Left lung (tissue), 14 donors: Measurements from ENCODE around the gene SULT1C3. TPM values are rescaled to one million over a fixed set of nuclear protein-coding genes. Genes with fewer than 3 reads are reported as not detected.

Experiments
- ATAC-seq: fragments of 200-7000 bp; cut with Tn5 transposase; one replicate; pipeline ENCODE4 v1.9.1; 2020; ENCODE audit warnings: moderate library complexity
- DNase-seq, 4 donors: peaks; one replicate each; pipeline ENCODE4 v3.0.0-alpha.2; 2013 to 2020
- H3K27ac ChIP-seq, 2 donors: fragments of 200-600 bp; sonication (generic) in 1 of 2; one replicate each; pipeline versions ENCODE4 v1.5.0 to v1.8.0; 2020 to 2021
- H3K27me3 ChIP-seq, 2 donors: fragments of 200-600 bp; sonication (generic) in 1 of 2; one replicate each; pipeline versions ENCODE4 v1.5.0 to v1.8.0; 2020 to 2021
- H3K36me3 ChIP-seq, 2 donors: fragments of 200-600 bp; sonication (generic) in 1 of 2; one replicate each; pipeline versions ENCODE4 v1.5.0 to v1.8.0; 2020 to 2021
- H3K4me1 ChIP-seq, 2 donors: fragments of 200-600 bp; one replicate each; pipeline ENCODE4 v1.8.0; 2021
- H3K4me3 ChIP-seq, 2 donors: fragments of 200-600 bp; sonication (generic) in 1 of 2; one replicate each; pipeline versions ENCODE4 v1.5.0 to v1.8.0; 2020 to 2021; ENCODE audit warnings: mild to moderate bottlenecking in 1 of 2
- H3K9me3 ChIP-seq, 2 donors: fragments of 200-600 bp; sonication (generic) in 1 of 2; one replicate each; pipeline versions ENCODE4 v1.5.0 to v1.8.0; 2020 to 2021
- intact Hi-C, 2 donors: fragments of 100-400 bp; cut with DNase I; formaldehyde crosslinking; loops; one replicate each; pipeline versions ENCODE4 v1.11.2 to v1.14.2; 2022
- long read RNA-seq, 12 donors: library from polyadenylated mRNA in 2 of 12; unstranded in 2 of 12; transcript quantifications; one replicate each; pipeline ENCODE4 v2.0.0 and lab custom pipeline, GENCODE V29; 2019 to 2026
- polyA plus RNA-seq, 6 donors: library from polyadenylated mRNA; unstranded; fragments of 120-200 nt; gene quantifications; one replicate each; pipeline ENCODE4 v1.2.1, GENCODE V29; 2013; ENCODE audit not compliant: insufficient read length in 6 of 6
- total RNA-seq, 2 donors: library from RNA; stranded (reverse); fragmentation: NEBNext Ultra II Directional; extraction: Animal tissue kit (Norgen Biotek cat#: 25700); gene quantifications; one replicate each; pipeline ENCODE4 v1.2.1, GENCODE V29; 2021
- TF ChIP-seq, protein P1 (sequence below), 2 donors: fragments of 200-600 bp; sonication (generic) in 1 of 2; IDR thresholded peaks; one replicate each; pipeline versions ENCODE4 v1.5.0 to v1.8.0; 2021; ENCODE audit warnings: antibody characterized with exemption in 2 of 2
- donor health status: DM: no; HTN: yes; CAD: no.
- donor health status: DM: no; HTN: no; CAD: no.

SULT1C3 gene
- total RNA-seq (not detected), polyA plus RNA-seq (under 1 TPM in 1 of 6 donors, not detected in 5; 0.14 TPM)
- long read RNA-seq, donor 1 = 0 reads
- long read RNA-seq, donor 2 = 0 reads
- long read RNA-seq, donor 3 = 0 reads
- long read RNA-seq, donor 4 = 0 reads
- long read RNA-seq, donor 5 = 0 reads
- long read RNA-seq, donor 6 = 0 reads
- long read RNA-seq, donor 7 = 0 reads
- long read RNA-seq, donor 8 = 0 reads
- long read RNA-seq, donor 9 = 0 reads
- long read RNA-seq, donor 10 = 0 reads
- long read RNA-seq, donor 11 = 0 reads
- long read RNA-seq, donor 12 = 0 reads

DNA sequence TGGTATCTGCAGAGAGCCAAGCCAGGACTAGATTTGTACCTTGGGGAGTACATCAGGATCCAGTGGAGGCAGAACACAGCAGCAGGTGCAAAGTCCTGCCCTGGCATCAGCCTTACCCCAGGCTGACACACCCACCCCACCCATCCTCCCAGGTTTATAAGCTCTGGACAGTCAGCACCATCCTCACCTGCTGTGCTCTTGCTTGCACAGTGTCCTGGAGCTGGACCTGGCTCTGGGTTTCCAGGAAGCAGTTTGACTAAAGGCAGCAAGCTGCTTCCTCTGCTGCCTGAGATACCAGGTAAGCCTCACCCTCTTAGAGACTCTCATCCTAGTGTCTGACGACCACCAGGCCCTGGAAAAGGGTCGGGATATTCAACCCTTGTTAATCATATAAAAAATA is at the start of gene SULT1C3:
TSS of gene SULT1C3 (plus strand) at position 183 of the 400 bp plus-strand sequence. CDS start 7,227 bp downstream, outside the sequence.
- no peak for ATAC-seq
- TF ChIP-seq, protein P1, sequence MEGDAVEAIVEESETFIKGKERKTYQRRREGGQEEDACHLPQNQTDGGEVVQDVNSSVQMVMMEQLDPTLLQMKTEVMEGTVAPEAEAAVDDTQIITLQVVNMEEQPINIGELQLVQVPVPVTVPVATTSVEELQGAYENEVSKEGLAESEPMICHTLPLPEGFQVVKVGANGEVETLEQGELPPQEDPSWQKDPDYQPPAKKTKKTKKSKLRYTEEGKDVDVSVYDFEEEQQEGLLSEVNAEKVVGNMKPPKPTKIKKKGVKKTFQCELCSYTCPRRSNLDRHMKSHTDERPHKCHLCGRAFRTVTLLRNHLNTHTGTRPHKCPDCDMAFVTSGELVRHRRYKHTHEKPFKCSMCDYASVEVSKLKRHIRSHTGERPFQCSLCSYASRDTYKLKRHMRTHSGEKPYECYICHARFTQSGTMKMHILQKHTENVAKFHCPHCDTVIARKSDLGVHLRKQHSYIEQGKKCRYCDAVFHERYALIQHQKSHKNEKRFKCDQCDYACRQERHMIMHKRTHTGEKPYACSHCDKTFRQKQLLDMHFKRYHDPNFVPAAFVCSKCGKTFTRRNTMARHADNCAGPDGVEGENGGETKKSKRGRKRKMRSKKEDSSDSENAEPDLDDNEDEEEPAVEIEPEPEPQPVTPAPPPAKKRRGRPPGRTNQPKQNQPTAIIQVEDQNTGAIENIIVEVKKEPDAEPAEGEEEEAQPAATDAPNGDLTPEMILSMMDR (IDR thresholded peaks at IDR 0.05) = no peak

DNA sequence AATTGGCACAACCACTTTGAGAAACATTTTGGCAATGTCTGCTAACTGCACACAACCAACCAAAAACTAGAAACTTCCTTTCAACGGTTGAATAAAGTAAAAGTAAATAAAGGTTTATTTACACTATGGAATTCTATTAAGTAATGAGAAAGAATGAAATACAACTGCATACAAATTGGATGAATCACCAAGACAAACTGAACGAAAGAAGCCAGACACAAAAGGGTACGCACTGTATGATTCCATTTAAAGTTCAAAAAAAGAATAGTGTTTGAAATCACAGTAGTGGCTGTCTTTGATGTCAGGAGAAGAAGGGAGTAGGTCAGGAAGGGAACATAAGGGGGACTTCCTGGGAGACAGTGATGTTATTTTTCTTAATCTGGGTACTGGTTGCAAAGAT is 46.5 kb upstream of the SULT1C3 start:
- H3K27ac ChIP-seq = no peak overlapping the region
- H3K36me3 ChIP-seq = no peaks in the 10 kb centered on the region
- no peak overlapping the region for H3K4me3 ChIP-seq
- DNase-seq = no peak
- peak; percentile 71 for ATAC-seq
- no peaks in the 10 kb centered on the region for H3K4me1 ChIP-seq
- H3K9me3 ChIP-seq = peaks cover 0 to 2% of the 10 kb centered on the region in 2 donors
- TF ChIP-seq, protein P1 (IDR thresholded peaks at IDR 0.05) = no peak
- no peaks in the 10 kb centered on the region for H3K27me3 ChIP-seq
- intact Hi-C loops = no loop called here

More for the DNA sequence above, at the start of gene SULT1C3:
- intact Hi-C loops = no loop called here
- H3K36me3 ChIP-seq = no peaks in the 10 kb centered on the region
- no peaks in the 10 kb centered on the region for H3K4me1 ChIP-seq
- H3K27me3 ChIP-seq = no peaks in the 10 kb centered on the region
- no peak for DNase-seq
- H3K27ac ChIP-seq = no peak within 1 kb of the TSS
- H3K9me3 ChIP-seq = peaks cover 0 to 29% of the 10 kb centered on the region in 2 donors
- H3K4me3 ChIP-seq = no peak within 1 kb of the TSS

DNA sequence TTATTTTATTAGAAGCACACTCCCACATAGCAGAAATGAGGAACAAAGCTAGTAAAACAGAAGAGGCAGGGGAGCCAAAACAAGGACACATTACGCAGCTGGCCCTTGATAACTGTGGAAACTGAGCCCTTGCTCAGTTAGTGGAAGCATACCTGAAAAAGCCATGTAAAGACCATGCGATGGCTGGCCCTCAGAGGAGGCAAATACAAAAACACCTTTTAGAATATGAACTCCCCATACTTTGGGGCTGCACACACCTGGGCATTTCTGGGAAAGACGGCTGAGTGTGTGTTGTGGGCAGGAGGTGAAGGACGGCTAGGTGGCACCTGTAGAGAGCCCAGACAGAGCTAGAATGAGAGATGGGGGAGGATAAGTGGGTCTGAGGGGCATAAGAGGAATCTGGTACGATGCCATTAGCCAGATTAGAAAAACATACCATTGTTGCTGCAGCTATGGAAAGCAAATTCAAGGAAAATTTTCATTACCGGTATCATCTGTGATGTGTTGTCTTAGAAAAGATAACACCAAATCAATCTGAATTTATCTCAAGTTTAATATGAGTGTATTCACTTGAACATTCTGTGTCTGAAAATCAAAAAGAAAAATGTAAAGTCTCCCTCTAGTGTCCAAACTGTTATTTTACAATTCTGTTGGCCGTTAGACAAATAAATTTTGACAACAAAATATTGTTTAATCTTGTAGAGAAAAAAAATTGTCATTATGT is 45.2 kb upstream of the SULT1C3 start:
- DNase-seq = no peak
- Histone ChIP-seq H3K9me3 (peaks cover 0 to 4% of the 10 kb centered on the region in 2 donors), H3K4me1 (no peaks in the 10 kb centered on the region), H3K4me3 (no peak overlapping the region), H3K27me3 (no peaks in the 10 kb centered on the region), H3K27ac (no peak overlapping the region), H3K36me3 (no peaks in the 10 kb centered on the region)
- peak; percentile 57 for ATAC-seq
- TF ChIP-seq, protein P1 (IDR thresholded peaks at IDR 0.05) = peak in 1 of 2 donors; percentile 30
- intact Hi-C loops = no loop called here

DNA sequence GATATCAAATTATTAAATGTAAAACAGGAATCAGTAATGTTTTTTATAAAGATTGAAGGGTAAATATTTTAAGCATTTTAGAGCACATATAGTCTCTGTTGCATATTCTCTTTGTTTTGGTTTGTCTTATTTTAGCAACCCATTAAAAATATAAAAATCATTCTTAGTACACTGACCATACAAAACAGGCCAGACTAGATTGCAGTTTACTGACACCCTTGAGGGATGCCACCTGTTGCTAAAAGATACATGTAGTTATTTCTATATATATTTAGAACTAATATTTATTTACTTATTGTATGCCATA is 44.7 kb upstream of the SULT1C3 start:
- no peak for ATAC-seq
- Histone ChIP-seq H3K27ac (no peak overlapping the region), H3K9me3 (peaks cover 0 to 5% of the 10 kb centered on the region in 2 donors), H3K27me3 (no peaks in the 10 kb centered on the region), H3K4me3 (no peak overlapping the region), H3K36me3 (no peaks in the 10 kb centered on the region), H3K4me1 (no peaks in the 10 kb centered on the region)
- intact Hi-C loops = no loop called here
- no peak for DNase-seq
- TF ChIP-seq, protein P1 (IDR thresholded peaks at IDR 0.05) = no peak

DNA sequence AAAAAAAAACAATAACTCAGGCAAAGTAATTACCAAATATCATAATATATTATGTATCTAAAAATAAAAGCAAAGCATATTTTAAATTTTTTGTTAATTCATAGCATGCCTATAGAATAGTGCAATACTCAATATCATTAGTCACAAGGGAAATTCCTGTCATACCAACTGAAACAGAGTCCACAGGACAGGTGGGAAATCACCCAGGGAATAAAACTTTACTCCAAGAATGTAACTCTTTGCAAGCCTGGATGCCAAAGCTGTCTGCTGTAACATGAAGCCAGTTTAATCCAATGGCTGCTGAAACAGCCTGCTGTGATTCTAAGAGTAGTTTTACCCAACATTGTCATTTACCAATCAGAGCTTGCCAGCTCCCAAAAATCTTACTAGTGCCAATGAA is 40.0 kb upstream of the SULT1C3 start:
- Histone ChIP-seq H3K4me3 (no peak overlapping the region), H3K9me3 (peaks cover 0 to 31% of the 10 kb centered on the region in 2 donors), H3K4me1 (no peaks in the 10 kb centered on the region), H3K27ac (no peak overlapping the region), H3K27me3 (no peaks in the 10 kb centered on the region), H3K36me3 (no peaks in the 10 kb centered on the region)
- DNase-seq (no peak), ATAC-seq (no peak)
- intact Hi-C loops = no loop called here
- TF ChIP-seq, protein P1 (IDR thresholded peaks at IDR 0.05) = no peak
